Vagina (tissue), 2 donors: Measurements from ENCODE around the gene RITA1. TPM values are rescaled to one million over a fixed set of nuclear protein-coding genes. Genes with fewer than 3 reads are reported as not detected.

Experiments
- DNase-seq, 2 donors: peaks; one replicate each; pipeline ENCODE4 v3.0.0-alpha.2; 2017; ENCODE audit errors: extremely low spot score in 2 of 2
- H3K27ac ChIP-seq: fragments of 200-600 bp; sonication (generic); one replicate; pipeline ENCODE4 v1.5.1; 2019
- H3K27me3 ChIP-seq: fragments of 200-600 bp; sonication (generic); one replicate; pipeline ENCODE4 v1.5.1; 2019
- H3K36me3 ChIP-seq, 2 donors: fragments of 200-600 bp; sonication (generic); one replicate each; pipeline ENCODE4 v1.5.1; 2017 to 2019
- H3K4me1 ChIP-seq: fragments of 200-600 bp; sonication (generic); one replicate; pipeline ENCODE4 v1.5.1; 2019
- H3K4me3 ChIP-seq, 2 donors: fragments of 200-600 bp; sonication (generic); 1 replicate in 1 of 2; 2 replicates in 1 of 2; pipeline ENCODE4 v1.5.1; 2016 to 2019
- H3K9me3 ChIP-seq: fragments of 200-600 bp; sonication (generic); one replicate; pipeline ENCODE4 v1.5.1; 2019
- POLR2A ChIP-seq, 2 donors: fragments of 450-650 bp; IDR thresholded peaks; one replicate each; pipeline ENCODE4 v1.6.1; 2017; ENCODE audit warnings: antibody characterized with exemption in 2 of 2, mild to moderate bottlenecking in 2 of 2, moderate library complexity in 2 of 2
- POLR2AphosphoS5 ChIP-seq, 2 donors: sonication (generic); formaldehyde crosslinking; IDR thresholded peaks; one replicate each; pipeline ENCODE4 v1.9.0; 2017; ENCODE audit warnings: antibody characterized with exemption in 2 of 2, mild to moderate bottlenecking in 2 of 2, low read depth in 1 of 2; ENCODE audit not compliant: insufficient read depth in 1 of 2
- intact Hi-C: fragments of 100-400 bp; cut with DNase I; formaldehyde crosslinking; loops from one replicate; pipeline ENCODE4 v1.15.1; 2023
- total RNA-seq: library from RNA; depleted of rRNA; stranded (reverse); fragments of >200 nt; gene quantifications from one replicate; pipeline ENCODE4 v1.2.3, GENCODE V29; 2016
- TF ChIP-seq, protein P1 (sequence below), 3 experiments: fragments of 450-650 bp in 2 of 3; fragments of 200-600 bp in 1 of 3; sonication (generic) in 1 of 3; IDR thresholded peaks; one replicate each; pipeline ENCODE4 v1.5.1; 2017 to 2019; ENCODE audit warnings: antibody characterized with exemption in 3 of 3, mild to moderate bottlenecking in 2 of 3, moderate library complexity in 2 of 3

Gene RITA1
- total RNA-seq, 1 donor from 2014 or later, result 14.5 TPM

DNA sequence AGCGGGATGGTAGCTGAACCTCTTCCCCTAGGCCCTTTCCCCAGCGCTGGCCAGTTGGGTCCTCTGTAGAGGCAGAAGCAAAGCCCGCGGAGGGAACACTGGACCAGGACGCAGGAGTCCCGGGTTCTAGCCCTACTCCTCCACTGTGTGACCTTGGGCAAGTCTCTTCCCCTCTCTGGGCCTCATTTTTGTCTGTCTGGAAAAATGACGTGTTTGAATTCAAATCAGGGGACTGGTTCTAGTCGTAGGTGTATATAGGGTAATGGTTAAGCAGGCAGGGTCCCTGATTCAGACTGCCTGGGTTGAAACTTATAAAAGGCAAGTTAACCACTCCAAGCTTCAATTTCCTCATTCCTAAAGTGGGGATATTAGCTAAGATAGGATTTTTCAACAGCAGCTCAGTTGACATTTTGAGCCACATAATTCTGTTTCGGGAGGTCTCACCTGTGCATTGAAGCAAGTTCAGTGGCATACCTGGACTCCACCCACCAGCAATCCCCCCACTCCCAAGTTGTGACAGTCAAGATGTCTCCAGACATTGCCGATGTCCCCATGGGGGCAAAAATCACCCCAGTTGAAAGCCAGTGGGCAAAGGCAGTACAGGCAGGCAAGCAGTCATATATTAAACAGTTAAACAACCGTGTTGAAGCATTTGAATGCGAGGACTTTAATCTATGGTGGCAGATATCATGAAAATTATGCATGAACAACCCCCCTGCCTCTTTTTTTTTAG is 36.6 kb downstream of the RITA1 start:
- H3K27me3 ChIP-seq, result no peaks in the 10 kb centered on the region
- intact Hi-C loops, result no loop called here
- H3K36me3 ChIP-seq, result peaks cover 0 to 5% of the 10 kb centered on the region in 2 donors
- no peak for TF ChIP-seq POLR2A (IDR thresholded peaks at IDR 0.05)
- TF ChIP-seq, protein P1, sequence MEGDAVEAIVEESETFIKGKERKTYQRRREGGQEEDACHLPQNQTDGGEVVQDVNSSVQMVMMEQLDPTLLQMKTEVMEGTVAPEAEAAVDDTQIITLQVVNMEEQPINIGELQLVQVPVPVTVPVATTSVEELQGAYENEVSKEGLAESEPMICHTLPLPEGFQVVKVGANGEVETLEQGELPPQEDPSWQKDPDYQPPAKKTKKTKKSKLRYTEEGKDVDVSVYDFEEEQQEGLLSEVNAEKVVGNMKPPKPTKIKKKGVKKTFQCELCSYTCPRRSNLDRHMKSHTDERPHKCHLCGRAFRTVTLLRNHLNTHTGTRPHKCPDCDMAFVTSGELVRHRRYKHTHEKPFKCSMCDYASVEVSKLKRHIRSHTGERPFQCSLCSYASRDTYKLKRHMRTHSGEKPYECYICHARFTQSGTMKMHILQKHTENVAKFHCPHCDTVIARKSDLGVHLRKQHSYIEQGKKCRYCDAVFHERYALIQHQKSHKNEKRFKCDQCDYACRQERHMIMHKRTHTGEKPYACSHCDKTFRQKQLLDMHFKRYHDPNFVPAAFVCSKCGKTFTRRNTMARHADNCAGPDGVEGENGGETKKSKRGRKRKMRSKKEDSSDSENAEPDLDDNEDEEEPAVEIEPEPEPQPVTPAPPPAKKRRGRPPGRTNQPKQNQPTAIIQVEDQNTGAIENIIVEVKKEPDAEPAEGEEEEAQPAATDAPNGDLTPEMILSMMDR (IDR thresholded peaks at IDR 0.05), result no peak
- no peak for DNase-seq
- H3K27ac ChIP-seq, result peak overlapping the region; percentile 92
- peaks cover 57% of the 10 kb centered on the region for H3K4me1 ChIP-seq
- peak overlapping the region; percentile 65 to 92 for H3K4me3 ChIP-seq
- no peaks in the 10 kb centered on the region for H3K9me3 ChIP-seq

GRCh38 chr12:113222730-113223531 is 37.4 kb downstream of the RITA1 start:
- Histone ChIP-seq H3K36me3 (peaks cover 0 to 13% of the 10 kb centered on the region in 2 donors), H3K9me3 (no peaks in the 10 kb centered on the region), H3K27me3 (no peaks in the 10 kb centered on the region), H3K4me1 (peaks cover 51% of the 10 kb centered on the region), H3K4me3 (peak overlapping the region; percentile 65 to 92), H3K27ac (peak overlapping the region; percentile 92)
- DNase-seq, result peak in 1 of 2 donors; percentile 92
- TF ChIP-seq POLR2A (IDR thresholded peaks at IDR 0.05) (no peak), POLR2AphosphoS5 (IDR thresholded peaks at IDR 0.05; ENCODE audit: insufficient read depth in 1 of 2, low read depth in 1 of 2) (peak in 1 of 2 donors; percentile 89)
- TF ChIP-seq, protein P1 (IDR thresholded peaks at IDR 0.05), result no peak
- intact Hi-C loops, result no loop called here

- intact Hi-C loops, result no loop called here
- Histone ChIP-seq H3K27me3 (no peaks in the 10 kb centered on the region), H3K36me3 (peaks cover 0 to 16% of the 10 kb centered on the region in 2 donors), H3K27ac (peak overlapping the region; percentile 9), H3K4me3 (no peak overlapping the region), H3K9me3 (no peaks in the 10 kb centered on the region), H3K4me1 (peaks cover 54% of the 10 kb centered on the region)
- TF ChIP-seq POLR2A (IDR thresholded peaks at IDR 0.05), result no peak
- no peak for TF ChIP-seq POLR2AphosphoS5 (IDR thresholded peaks at IDR 0.05; ENCODE audit: insufficient read depth in 1 of 2, low read depth in 1 of 2)
- TF ChIP-seq, protein P1 (IDR thresholded peaks at IDR 0.05), result no peak
- DNase-seq, result no peak
Observed at GRCh38 chr12:113224955-113225354, 39.4 kb downstream of the RITA1 start.

DNA sequence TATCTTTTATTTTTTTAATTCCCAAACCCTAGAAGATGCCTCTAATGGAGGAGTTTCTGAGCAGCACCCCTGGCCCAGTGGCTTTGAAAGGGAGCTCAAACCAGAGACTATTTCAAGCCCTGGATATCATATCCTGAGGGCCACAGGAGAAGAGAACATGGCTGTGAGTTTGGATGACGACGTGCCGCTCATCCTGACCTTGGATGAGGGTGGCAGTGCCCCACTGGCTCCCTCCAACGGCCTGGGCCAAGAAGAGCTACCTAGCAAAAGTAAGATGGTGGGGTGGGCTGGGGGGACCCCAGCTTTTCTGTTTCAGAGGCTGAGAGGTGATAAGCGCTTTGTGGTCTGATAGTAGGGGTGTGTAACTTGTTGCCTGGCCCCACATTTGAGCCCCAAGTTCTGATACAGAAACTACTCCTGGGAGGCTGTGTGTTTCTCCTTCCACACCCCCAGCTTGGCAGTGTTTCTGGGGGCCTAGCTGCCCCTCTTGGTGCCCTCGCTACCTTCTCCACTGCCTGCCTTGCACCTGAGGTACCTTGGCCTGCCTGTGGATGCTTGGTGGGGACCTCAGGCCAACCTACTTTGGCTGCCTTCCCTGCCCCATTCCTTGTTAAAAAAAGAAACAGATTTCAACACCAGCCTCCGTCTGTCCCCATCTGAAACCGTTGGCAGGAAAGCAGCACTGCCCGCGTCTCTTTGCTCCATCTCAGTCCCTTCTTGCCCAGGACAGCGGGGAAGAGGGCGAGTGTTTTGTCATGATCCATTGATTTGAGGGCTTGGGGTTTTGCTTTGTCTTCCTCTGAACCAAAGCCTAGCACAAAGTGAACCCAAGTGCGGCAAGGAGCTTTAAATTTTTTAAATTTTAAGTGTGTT is 41.4 kb downstream of the RITA1 start:
- Histone ChIP-seq H3K9me3 (no peaks in the 10 kb centered on the region), H3K27me3 (no peaks in the 10 kb centered on the region), H3K27ac (no peak overlapping the region), H3K4me1 (peaks cover 56% of the 10 kb centered on the region), H3K4me3 (no peak overlapping the region), H3K36me3 (peaks cover 0 to 33% of the 10 kb centered on the region in 2 donors)
- intact Hi-C loops, result no loop called here
- no peak for DNase-seq
- TF ChIP-seq POLR2A (IDR thresholded peaks at IDR 0.05), result no peak
- TF ChIP-seq POLR2AphosphoS5 (IDR thresholded peaks at IDR 0.05; ENCODE audit: insufficient read depth in 1 of 2, low read depth in 1 of 2), result no peak
- TF ChIP-seq, protein P1 (IDR thresholded peaks at IDR 0.05), result no peak
